ENCODE results near the gene KRTAP10-6. TPM values are rescaled to one million over a fixed set of nuclear protein-coding genes. Genes with fewer than 3 reads are reported as not detected.
"Not testable (repeated sequence)": the region's sequence is repeated elsewhere in the genome, so short reads cannot be mapped to it uniquely, and the experiment has no call there.

The KRTAP10-6 gene
- total RNA-seq, 2 donors from 2014 or later, result not detected

- H3K27ac ChIP-seq, result no peak overlapping the region
- ATAC-seq, result no peak
- H3K4me1 ChIP-seq, result no peaks in the 10 kb centered on the region
- H3K9me3 ChIP-seq, result peaks cover 0 to 6% (median 0%) of the 10 kb centered on the region in 3 donors
- 59 to 66% methylated on average over 9 to 18 of the region's 18 CpGs for WGBS, 2 donors
- TF ChIP-seq CTCF (IDR thresholded peaks at IDR 0.05) (no peak), POLR2A (IDR thresholded peaks at IDR 0.05) (no peak)
- no peaks in the 10 kb centered on the region for H3K27me3 ChIP-seq
- DNase-seq, result no peak
- intact Hi-C loops (cut with DNase I), result no loop called here
- H3K36me3 ChIP-seq (replicated peaks in 1 of 2; ENCODE audit: insufficient read depth in 1 of 2, low read depth in 2 of 2), result no peaks in the 10 kb centered on the region
- no peak overlapping the region for H3K4me3 ChIP-seq
These were observed 36.5 kb upstream of the KRTAP10-6 start for GRCh38 chr21:44628707-44629391.

GRCh38 chr21:44627831-44628233 is 35.5 kb upstream of the KRTAP10-6 start:
- H3K4me1 ChIP-seq; H3K27me3 ChIP-seq; intact Hi-C loops (cut with DNase I); H3K4me3 ChIP-seq; ATAC-seq; H3K36me3 ChIP-seq (replicated peaks in 1 of 2; ENCODE audit: insufficient read depth in 1 of 2, low read depth in 2 of 2); H3K27ac ChIP-seq; DNase-seq: not testable (repeated sequence)
- peaks cover 0 to 15% (median 0%) of the 10 kb centered on the region in 3 donors for H3K9me3 ChIP-seq
- WGBS, 2 donors, result 20 to 43% methylated on average over 1 to 10 of the region's 15 CpGs

- H3K36me3 ChIP-seq (replicated peaks in 1 of 2; ENCODE audit: insufficient read depth in 1 of 2, low read depth in 2 of 2); DNase-seq; H3K4me3 ChIP-seq; intact Hi-C loops (cut with DNase I); ATAC-seq; H3K27me3 ChIP-seq; H3K27ac ChIP-seq; H3K4me1 ChIP-seq: not testable (repeated sequence)
- 64 to 68% methylated on average over 11 to 15 of the region's 20 CpGs for WGBS, 2 donors
- peaks cover 0 to 17% (median 0%) of the 10 kb centered on the region in 3 donors for H3K9me3 ChIP-seq
These were observed 35.0 kb upstream of the KRTAP10-6 start for GRCh38 chr21:44627181-44627822.

- Histone ChIP-seq H3K36me3 (replicated peaks in 1 of 2; ENCODE audit: insufficient read depth in 1 of 2, low read depth in 2 of 2) (no peaks in the 10 kb centered on the region), H3K4me1 (no peaks in the 10 kb centered on the region), H3K27me3 (no peaks in the 10 kb centered on the region), H3K9me3 (peaks cover 0 to 14% (median 0%) of the 10 kb centered on the region in 3 donors), H3K27ac (no peak within 1 kb of the TSS), H3K4me3 (no peak within 1 kb of the TSS)
- DNase-seq (no peak), ATAC-seq (no peak)
- TF ChIP-seq CTCF (IDR thresholded peaks at IDR 0.05) (no peak), POLR2A (IDR thresholded peaks at IDR 0.05) (no peak)
- intact Hi-C loops (cut with DNase I), result no loop called here
- WGBS, 2 donors, result 49 to 65% methylated on average over 4 to 6 of the region's 7 CpGs
These were observed 34.4 kb upstream of the KRTAP10-6 start, which contains the start of gene KRTAP10-9 for GRCh38 chr21:44626673-44627143. TSS of gene KRTAP10-9 (plus strand) at chr21:44627093. CDS start at chr21:44627172, 79 bp downstream.

GRCh38 chr21:44626262-44626661 is 34.0 kb upstream of the KRTAP10-6 start:
- Histone ChIP-seq H3K4me3 (no peak overlapping the region), H3K27me3 (no peaks in the 10 kb centered on the region), H3K4me1 (no peaks in the 10 kb centered on the region), H3K36me3 (replicated peaks in 1 of 2; ENCODE audit: insufficient read depth in 1 of 2, low read depth in 2 of 2) (no peaks in the 10 kb centered on the region), H3K27ac (no peak overlapping the region), H3K9me3 (peaks cover 0 to 14% (median 0%) of the 10 kb centered on the region in 3 donors)
- intact Hi-C loops (cut with DNase I), result no loop called here
- ATAC-seq (no peak), DNase-seq (no peak)
- WGBS, 2 donors, result 64 to 72% methylated on average over 7 to 10 of the region's 10 CpGs
- TF ChIP-seq POLR2A (IDR thresholded peaks at IDR 0.05), result no peak
- no peak for TF ChIP-seq CTCF (IDR thresholded peaks at IDR 0.05)

Measured in body of pancreas (tissue), 4 donors.